D721Med (cell line): Measurements from ENCODE around the gene LRRC4B.

Experiments used
- DNase-seq: peaks from one replicate; pipeline ENCODE4 v3.0.0; 2011; ENCODE audit warnings: low spot score; ENCODE audit not compliant: insufficient read length
- FAIRE-seq: peaks from 2 replicates; lab custom pipeline; 2011; peaks lifted over from hg19 to GRCh38; lab: Jason Lieb, UNC
- TF ChIP-seq, protein P1 (sequence below): IDR thresholded peaks from 2 replicates; pipeline ENCODE4 v1.5.1; 2012; ENCODE audit warnings: mild to moderate bottlenecking, control low read depth; ENCODE audit not compliant: insufficient read depth; ENCODE audit errors: missing control alignments

LRRC4B gene

DNA sequence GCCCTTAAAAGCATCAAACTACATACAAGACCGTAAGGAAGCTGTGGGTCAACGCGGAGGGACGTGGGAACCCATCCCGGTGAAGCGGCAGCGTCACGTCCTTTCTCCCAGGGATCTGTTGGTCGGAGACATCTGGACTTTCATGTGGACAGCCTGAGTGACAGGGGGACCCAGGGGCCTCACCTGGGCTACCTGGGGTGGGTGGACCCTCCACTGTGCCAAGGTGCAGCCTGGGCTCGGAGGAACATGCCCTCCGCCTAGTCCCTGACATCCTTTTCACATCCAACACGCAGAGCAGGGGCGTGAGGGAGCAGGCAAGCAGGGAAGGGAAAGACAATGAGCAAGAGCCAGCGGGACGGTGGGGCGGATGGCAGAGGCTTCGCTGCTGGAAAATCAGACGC, 77.8 kb downstream of the LRRC4B start:
- FAIRE-seq = no peak
- DNase-seq = no peak
- TF ChIP-seq, protein P1, sequence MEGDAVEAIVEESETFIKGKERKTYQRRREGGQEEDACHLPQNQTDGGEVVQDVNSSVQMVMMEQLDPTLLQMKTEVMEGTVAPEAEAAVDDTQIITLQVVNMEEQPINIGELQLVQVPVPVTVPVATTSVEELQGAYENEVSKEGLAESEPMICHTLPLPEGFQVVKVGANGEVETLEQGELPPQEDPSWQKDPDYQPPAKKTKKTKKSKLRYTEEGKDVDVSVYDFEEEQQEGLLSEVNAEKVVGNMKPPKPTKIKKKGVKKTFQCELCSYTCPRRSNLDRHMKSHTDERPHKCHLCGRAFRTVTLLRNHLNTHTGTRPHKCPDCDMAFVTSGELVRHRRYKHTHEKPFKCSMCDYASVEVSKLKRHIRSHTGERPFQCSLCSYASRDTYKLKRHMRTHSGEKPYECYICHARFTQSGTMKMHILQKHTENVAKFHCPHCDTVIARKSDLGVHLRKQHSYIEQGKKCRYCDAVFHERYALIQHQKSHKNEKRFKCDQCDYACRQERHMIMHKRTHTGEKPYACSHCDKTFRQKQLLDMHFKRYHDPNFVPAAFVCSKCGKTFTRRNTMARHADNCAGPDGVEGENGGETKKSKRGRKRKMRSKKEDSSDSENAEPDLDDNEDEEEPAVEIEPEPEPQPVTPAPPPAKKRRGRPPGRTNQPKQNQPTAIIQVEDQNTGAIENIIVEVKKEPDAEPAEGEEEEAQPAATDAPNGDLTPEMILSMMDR = no peak

DNA sequence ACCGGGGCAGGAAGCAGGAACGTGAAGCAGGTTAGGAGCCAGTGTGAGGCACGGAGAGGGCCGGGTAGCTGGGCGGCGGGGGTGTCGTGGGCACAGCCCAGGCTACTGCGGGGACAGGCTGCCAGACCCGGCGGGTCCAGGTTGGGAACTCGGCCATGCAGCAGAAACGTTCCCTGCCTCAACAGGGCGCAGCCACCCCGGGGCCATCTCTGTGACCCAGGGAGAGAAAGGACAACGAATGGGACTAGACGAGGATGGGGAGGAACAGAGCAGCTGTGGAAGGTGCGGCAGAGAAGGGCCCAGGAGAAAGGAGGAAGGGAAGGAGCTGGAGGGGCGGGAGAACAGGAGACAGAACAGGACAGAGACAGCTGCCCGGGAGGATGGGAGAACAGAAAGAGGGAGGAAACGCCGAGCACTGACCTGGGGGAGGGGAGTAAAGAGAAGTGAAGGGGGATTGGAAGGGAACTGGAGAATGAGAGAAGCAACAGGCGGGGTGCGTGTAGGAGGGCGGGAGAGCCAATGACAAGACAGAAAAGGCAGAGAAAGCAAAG, 78.7 kb downstream of the LRRC4B start:
- no peak for DNase-seq
- no peak for FAIRE-seq

DNA sequence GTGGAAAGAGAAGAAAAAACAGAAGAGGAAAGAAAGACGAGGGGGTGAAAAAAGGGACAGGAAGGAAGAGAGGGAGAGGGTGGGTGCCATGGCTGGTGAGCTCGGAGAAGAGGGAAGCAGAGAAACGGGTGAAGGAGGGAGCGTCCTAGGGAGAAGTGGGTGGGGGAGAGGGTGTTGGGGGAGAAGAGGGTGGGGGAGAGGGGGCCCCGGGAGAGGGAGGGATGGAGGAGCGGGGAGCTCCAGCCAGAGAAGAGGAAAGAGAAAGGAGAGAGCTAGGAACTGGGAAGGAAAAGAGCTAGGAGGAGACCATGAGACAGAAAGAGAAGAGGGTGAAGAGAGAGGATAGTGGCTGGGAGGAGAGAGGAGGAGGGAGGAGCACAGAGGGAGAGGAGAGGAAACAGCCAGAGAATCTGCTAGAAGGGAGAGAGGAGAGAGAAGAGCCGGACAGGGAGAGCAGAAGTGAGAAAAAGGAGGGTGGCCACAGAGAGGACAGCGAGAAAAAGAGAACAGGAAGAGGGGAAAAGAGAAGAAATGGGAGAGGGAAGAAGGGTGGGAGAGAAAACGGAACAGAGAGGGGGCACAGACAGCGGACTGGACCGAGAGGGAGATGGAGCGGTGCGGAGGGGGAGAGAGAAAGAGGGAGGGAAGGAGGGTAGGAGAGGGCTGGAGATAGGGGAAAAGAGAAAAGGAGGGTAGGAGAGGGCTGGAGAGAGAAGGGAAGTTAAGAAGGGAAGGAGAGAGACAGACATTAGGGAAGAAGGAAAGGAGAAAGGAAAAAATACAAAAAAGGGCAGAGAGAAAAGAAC, 79.6 kb downstream of the LRRC4B start:
- TF ChIP-seq, protein P1 = no peak
- no peak for DNase-seq
- no peak for FAIRE-seq

More for the DNA sequence above, 78.7 kb downstream of the LRRC4B start:
- TF ChIP-seq, protein P1 = no peak

DNA sequence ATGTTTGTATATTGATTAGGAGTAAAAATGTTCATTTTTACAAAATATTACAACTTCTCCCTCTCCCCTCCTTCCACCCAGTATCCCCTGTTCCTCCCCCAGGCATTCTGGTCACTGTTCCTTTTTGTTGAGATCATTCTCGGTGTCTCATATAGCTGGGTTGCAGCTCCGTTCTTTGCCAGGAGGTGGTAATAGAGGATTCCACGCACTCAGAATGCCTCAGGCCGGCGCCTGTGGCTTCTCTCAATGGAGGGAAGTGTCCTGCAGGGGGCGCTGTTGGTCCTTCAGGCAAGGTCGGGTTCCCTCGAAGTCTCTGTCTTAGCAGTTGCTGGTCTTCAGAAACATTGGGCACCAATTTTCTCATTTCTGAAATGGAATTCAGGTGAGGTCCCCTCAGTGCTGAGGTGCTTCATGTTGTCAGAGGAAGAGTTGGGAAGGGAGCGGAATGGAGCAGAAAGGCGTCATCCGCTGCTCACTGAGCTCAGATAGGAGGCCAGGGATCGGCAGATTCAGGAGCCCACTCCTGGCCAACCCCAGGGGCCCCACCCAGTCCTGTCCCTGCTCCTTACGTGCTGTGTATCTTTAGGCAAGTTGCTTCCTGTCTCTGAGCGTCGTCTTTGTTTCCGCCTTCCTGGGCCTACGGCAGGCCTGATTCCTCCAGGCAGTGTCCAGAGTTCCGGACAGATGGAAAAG, 81.3 kb downstream of the LRRC4B start:
- no peak for DNase-seq
- TF ChIP-seq, protein P1 = peak; percentile 12
- no peak for FAIRE-seq

DNA sequence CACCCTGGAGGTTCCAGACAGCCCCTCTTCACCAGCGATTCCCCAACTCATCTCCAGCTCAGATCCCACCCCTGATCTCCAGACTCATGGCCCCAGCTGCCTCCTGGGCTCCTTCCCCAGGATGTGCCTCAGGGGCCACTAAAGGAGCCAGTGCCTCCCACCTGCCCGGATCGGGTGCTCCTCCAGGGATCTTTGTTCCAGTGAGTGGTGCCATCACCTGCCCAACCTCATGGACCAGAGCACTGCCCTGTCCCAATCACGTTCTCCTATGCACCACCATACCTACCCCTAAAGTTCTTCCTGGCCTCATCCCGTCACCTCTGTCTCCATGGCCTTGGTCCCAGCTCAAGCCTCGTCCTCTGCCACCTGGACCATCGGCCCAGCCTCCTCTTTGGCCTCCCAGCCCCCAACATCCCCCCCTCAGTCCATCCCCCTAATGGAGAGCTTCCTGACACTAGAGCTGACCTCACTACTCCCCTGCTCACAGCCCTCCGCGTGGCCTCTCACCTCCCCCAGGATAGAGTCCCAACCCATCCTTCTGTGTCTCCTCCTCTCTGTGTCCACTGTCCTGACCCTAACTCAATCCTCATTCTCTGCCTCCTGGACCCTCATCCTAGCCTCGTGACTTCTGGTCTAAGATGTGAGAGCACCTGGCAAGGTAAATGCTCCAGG, 82.8 kb downstream of the LRRC4B start:
- no peak for FAIRE-seq
- no peak for DNase-seq
- TF ChIP-seq, protein P1 = no peak

DNA sequence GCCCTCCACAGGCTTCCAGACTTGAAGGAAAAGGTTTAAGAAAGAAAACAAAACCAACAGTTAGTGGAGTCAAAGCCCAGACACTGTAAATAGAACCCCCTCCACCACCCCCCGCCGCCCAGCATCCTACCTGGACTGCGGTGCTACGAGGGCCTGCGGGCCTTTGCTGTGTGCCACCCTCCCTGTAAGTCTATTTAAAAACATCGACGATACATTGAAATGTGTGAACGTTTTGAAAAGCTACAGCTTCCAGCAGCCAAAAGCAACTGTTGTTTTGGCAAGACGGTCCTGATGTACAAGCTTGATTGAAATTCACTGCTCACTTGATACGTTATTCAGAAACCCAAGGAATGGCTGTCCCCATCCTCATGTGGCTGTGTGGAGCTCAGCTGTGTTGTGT, 85.3 kb downstream of the LRRC4B start:
- FAIRE-seq (no peak), DNase-seq (no peak)
- TF ChIP-seq, protein P1 = no peak
